Tibial artery (tissue), 4 donors: ENCODE results near the gene RAD51B.

Experiments used
- DNase-seq, 2 donors: peaks; one replicate each; pipeline ENCODE4 v3.0.0-alpha.2; 2019
- H3K27ac ChIP-seq, 2 donors: fragments of 200-600 bp; sonication (generic) in 1 of 2; 1 replicate in 1 of 2; 2 replicates in 1 of 2; pipeline ENCODE4 v1.5.1; 2018 to 2019; ENCODE audit warnings: mild to moderate bottlenecking in 1 of 2
- H3K27me3 ChIP-seq, 2 donors: fragments of 200-600 bp; sonication (generic) in 1 of 2; one replicate each; pipeline versions ENCODE4 v1.5.1 to v1.6.0; 2016 to 2019
- H3K36me3 ChIP-seq, 3 donors: fragments of 200-600 bp; sonication (generic) in 2 of 3; one replicate each; pipeline ENCODE4 v1.5.1; 2016 to 2019; ENCODE audit warnings: mild to moderate bottlenecking in 2 of 3
- H3K4me1 ChIP-seq, 4 donors: fragments of 200-600 bp; sonication (generic) in 2 of 4; 1 replicate in 3 of 4; 2 replicates in 1 of 4; pipeline ENCODE4 v1.5.1; 2016 to 2019
- H3K4me3 ChIP-seq, 2 donors: fragments of 200-600 bp; sonication (generic) in 1 of 2; 1 replicate in 1 of 2; 2 replicates in 1 of 2; pipeline ENCODE4 v1.5.1; 2018 to 2019; ENCODE audit warnings: mild to moderate bottlenecking in 2 of 2
- H3K9me3 ChIP-seq, 3 donors: fragments of 200-600 bp; sonication (generic) in 1 of 3; one replicate each; pipeline ENCODE4 v1.5.1; 2016 to 2019
- CTCF ChIP-seq, 2 experiments: fragments of 200-600 bp in 1 of 2; fragments of 450-650 bp in 1 of 2; IDR thresholded peaks; one replicate each; pipeline ENCODE4 v1.5.1; 2017 to 2019; ENCODE audit warnings: antibody characterized with exemption in 2 of 2, mild to moderate bottlenecking in 1 of 2, moderate library complexity in 1 of 2
- intact Hi-C: fragments of 100-400 bp; cut with DNase I; formaldehyde crosslinking; loops from one replicate; pipeline ENCODE4 v1.15.0; 2023; ENCODE audit warnings: low total_unique reads

The RAD51B gene

DNA sequence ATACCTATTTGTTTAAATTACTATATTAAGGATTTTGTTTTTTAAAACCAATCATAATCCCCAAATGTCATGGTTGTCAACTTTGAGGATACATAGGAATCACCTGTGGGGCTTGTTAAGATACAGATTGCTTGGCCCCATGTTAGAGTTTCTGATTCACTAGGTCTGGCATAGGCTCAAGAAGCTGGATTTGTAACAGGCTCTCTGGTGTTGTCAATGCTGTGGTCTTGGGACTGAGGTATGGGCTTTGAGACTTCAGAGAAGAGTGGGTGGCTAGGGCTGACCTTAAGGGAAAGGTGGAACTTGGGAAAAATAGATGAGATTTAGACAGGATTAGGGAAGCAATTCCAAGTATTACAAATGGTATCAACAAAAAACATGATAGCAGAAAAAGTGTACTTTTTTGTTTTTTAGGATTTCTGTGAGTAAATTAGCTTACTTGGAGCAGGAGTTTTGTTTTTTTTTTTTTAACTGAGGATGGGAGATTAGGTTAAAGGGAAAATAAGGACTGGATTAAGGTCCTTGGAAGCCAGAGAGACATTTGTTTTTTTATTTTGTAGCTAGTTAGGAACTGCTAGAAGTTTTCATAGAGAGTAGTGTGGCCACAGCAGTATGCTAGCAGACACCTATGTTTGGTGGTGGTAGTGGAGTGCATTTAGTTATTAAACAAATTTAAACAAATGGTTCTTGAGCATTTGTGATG is 88.6 kb downstream of the RAD51B start:
- Histone ChIP-seq H3K9me3 (no peaks in the 10 kb centered on the region), H3K36me3 (no peaks in the 10 kb centered on the region), H3K4me1 (no peaks in the 10 kb centered on the region), H3K27me3 (no peaks in the 10 kb centered on the region), H3K27ac (no peak overlapping the region), H3K4me3 (no peak overlapping the region)
- TF ChIP-seq CTCF (IDR thresholded peaks at IDR 0.05) = no peak
- DNase-seq = no peak
- intact Hi-C loops = no loop called here

DNA sequence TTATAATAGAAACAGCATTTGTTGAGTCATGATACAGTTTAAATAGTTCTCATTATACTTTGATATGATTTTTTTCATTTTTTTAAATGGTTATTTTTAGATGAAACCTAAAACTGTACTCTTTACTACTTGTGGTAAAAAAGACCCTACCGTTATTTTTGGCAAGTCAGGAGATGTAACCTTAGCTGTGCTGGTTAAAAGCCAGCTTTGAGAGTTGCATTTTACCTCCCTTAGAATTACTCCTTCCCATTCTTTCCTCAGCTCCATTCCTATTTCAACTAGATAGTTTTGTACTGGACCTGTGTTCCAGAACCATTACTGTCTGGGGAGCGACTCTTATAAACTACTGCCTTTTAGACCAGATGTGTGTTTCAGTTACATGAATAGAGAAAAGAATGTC is 92.0 kb downstream of the RAD51B start:
- TF ChIP-seq CTCF (IDR thresholded peaks at IDR 0.05) = no peak
- H3K4me1 ChIP-seq = no peaks in the 10 kb centered on the region
- DNase-seq = no peak
- no peak overlapping the region for H3K27ac ChIP-seq
- intact Hi-C loops = no loop called here
- H3K4me3 ChIP-seq = no peak overlapping the region
- no peaks in the 10 kb centered on the region for H3K27me3 ChIP-seq
- no peaks in the 10 kb centered on the region for H3K9me3 ChIP-seq
- no peaks in the 10 kb centered on the region for H3K36me3 ChIP-seq

GRCh38 chr14:67916430-67916829 is 96.9 kb downstream of the RAD51B start:
- no peaks in the 10 kb centered on the region for H3K4me1 ChIP-seq
- DNase-seq = no peak
- no peak for TF ChIP-seq CTCF (IDR thresholded peaks at IDR 0.05)
- H3K36me3 ChIP-seq = no peaks in the 10 kb centered on the region
- no peaks in the 10 kb centered on the region for H3K9me3 ChIP-seq
- no peaks in the 10 kb centered on the region for H3K27me3 ChIP-seq
- intact Hi-C loops = no loop called here
- no peak overlapping the region for H3K27ac ChIP-seq
- H3K4me3 ChIP-seq = no peak overlapping the region

GRCh38 chr14:67917006-67917405 is 97.4 kb downstream of the RAD51B start:
- intact Hi-C loops = no loop called here
- Histone ChIP-seq H3K4me3 (no peak overlapping the region), H3K27ac (no peak overlapping the region), H3K4me1 (no peaks in the 10 kb centered on the region), H3K9me3 (no peaks in the 10 kb centered on the region), H3K36me3 (no peaks in the 10 kb centered on the region), H3K27me3 (no peaks in the 10 kb centered on the region)
- TF ChIP-seq CTCF (IDR thresholded peaks at IDR 0.05) = no peak
- no peak for DNase-seq

DNA sequence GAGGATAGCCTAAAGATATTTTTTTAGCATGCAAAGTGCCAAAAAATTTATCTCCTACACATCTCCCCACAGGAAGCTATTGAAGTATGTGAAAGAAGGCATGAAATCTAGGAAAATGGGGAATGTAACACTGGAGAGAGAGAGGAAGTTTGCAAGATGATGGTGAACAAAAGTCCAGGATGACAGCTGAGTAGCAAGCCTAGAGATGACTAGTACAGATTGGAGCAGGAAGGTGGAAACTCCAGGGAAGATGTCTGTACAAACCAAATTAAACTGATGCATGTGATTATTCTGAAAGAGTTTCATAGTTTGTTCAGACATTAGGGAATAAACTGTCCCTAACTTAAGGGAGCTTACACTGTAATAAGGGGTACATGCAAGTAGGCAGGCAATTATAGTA is 99.3 kb downstream of the RAD51B start:
- H3K4me3 ChIP-seq = no peak overlapping the region
- no peaks in the 10 kb centered on the region for H3K36me3 ChIP-seq
- intact Hi-C loops = no loop called here
- no peaks in the 10 kb centered on the region for H3K4me1 ChIP-seq
- no peaks in the 10 kb centered on the region for H3K27me3 ChIP-seq
- no peaks in the 10 kb centered on the region for H3K9me3 ChIP-seq
- no peak for TF ChIP-seq CTCF (IDR thresholded peaks at IDR 0.05)
- no peak overlapping the region for H3K27ac ChIP-seq
- no peak for DNase-seq
